HG02870 (cell line): Measurements from ENCODE around the gene NTRK3.
"Not testable (repeated sequence)": the region's sequence is repeated elsewhere in the genome, so short reads cannot be mapped to it uniquely, and the experiment has no call there.

ENCODE experiments used
- ATAC-seq: cut with Tn5 transposase; IDR thresholded peaks from one replicate; pipeline ENCODE4 v1.9.1; 2021; ENCODE audit warnings: mild to moderate bottlenecking, moderate library complexity; ENCODE audit not compliant: unreplicated experiment

NTRK3 gene

DNA sequence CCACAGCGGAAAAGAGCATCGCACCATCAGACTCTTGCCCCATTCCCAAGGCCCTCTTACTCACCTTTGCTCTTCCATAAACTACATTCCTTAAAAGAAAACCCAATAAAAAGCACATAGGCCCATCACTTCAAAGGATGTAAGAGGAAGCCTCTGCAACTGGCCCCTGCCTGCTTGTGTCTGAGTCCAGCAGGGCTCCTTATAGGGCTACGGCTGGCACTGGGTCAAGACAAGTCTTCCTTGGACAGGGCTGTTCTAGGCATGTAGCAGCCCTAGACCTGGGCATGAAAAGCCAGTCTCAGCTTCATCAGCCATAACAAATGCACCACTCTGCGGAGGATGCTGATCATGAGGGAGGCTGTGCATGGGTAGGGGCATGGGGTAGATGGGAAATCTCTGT, 218.3 kb downstream of the NTRK3 start:
- ATAC-seq = no peak

DNA sequence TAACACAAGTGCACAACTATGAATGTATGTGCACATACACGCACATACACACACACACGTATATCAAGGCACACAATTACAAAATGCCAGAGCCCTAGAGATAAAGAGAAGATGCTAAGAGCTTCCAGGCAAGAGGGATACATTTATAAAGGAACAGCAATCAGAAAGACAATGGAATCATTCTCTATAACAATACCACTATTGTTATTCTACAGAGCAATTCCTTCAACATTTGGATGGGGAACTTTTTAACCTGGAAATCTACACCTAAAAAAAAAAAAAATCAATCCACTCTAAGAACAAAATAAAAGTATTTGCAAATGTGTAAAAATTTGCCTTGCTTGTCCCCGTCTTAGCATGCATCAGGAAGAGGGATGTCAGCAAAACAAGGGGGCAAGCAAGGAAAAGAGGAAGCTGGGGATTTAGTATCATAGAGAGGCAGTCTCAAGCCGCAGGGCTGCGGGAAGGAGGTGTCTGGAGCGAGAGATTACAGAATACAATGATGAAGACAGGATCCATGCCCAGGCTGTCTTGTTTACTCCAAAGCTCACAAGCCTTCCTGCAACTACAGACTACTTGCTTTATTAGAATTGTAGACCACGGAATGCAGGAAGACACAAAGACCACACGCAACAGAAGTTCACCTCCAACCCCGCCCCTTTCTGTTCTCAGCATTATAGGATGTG, 220.2 kb downstream of the NTRK3 start:
- ATAC-seq = no peak

GRCh38 chr15:88035381-88035780, 221.2 kb downstream of the NTRK3 start:
- ATAC-seq = no peak

GRCh38 chr15:88033421-88033820, 223.1 kb downstream of the NTRK3 start:
- not testable (repeated sequence) for ATAC-seq

DNA sequence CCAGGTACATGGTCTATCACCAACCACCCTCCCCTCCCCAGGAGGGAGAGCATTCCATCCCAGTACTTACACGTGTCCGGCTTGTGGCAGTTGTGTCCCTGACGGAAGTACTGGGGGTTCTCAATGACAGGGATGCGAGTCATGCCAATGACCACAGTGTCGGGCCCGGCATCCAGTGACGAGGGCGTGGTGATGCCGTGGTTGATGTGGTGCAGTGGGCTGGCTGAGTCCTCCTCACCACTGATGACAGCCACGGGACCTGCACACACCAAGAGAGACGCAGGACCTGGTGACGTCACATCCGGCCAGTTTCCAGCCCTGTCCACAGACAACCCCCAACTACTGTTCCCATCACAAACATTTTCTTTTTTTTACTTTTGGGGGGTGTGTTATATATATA, 223.8 kb downstream of the NTRK3 start:
- no peak for ATAC-seq

DNA sequence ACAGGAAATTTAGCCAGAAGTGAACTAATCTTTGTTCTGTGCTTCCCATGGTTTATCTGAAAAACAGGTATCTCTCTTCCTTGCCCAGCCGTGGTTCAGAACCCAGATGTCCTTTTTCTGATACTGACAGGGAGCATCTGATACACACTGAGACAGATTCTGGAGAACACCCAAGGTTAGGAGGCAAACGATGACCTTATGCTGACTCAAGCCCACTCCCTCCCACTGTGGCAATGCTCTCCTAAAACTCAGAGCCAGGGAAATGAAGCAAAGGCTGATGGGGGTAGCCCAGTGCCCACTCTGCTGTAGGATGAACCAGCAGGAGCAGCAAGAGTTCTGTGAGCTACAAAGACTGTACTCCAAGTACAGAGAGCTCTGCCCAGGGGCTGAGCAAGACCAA, 225.1 kb downstream of the NTRK3 start:
- no peak for ATAC-seq

GRCh38 chr15:88029696-88030095, 226.8 kb downstream of the NTRK3 start:
- no peak for ATAC-seq

DNA sequence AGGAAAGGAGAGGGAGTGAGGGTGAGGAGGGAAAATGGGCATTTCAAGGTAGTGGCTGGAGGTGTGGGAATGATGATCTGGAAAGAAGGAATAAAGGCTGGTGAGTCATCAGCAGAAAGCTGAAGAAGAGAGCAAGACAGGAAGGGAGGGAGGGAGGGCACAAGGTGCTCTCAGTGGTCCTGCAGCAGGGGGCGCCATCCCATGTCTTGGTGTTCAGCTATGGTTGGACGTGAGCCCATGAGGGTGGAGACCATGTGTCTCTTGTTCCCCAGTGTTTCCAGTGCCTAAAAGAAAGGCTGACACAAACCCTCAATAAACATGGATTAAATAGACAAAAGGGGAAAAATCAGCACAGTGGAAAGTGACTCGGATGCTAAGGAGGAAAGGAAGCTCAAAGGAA, 228.5 kb downstream of the NTRK3 start:
- no peak for ATAC-seq

DNA sequence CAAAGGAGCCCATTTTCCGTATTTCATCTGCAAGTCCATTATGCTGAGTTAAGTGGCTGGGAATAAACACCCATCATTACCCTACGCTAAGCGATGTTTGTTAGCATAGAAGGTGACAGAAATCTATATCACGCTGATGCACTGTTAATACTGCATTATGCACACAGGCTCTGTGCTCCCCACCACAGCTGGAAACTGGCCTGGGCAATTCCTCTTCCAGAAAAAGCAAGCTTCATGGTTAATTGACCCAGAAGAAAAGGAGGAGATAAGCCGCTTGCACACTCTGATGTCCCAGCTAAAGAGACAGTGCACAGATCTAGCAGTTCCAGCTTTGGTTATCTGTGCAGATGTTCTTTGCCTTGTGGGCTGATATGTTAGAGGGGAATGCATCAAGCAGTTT, 232.6 kb downstream of the NTRK3 start:
- no peak for ATAC-seq

DNA sequence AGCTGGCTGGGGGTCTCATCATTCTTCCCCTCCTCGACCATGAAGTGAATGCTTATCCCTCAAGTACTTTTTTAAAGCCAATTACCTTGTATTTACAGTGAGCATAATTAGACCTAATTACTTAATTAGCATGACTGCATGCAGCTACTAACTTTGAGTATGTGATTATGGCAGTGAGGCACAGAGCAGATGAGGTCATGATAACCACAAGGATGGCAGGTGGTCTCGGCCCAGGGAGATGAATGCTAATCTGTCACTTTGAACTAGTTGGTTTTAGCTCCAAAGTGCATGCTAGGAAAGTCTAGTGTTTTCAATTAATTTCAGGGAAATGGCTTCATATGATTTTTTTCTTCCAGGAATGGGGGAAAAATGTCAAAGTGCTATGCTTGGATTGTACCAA, 233.8 kb downstream of the NTRK3 start:
- no peak for ATAC-seq

DNA sequence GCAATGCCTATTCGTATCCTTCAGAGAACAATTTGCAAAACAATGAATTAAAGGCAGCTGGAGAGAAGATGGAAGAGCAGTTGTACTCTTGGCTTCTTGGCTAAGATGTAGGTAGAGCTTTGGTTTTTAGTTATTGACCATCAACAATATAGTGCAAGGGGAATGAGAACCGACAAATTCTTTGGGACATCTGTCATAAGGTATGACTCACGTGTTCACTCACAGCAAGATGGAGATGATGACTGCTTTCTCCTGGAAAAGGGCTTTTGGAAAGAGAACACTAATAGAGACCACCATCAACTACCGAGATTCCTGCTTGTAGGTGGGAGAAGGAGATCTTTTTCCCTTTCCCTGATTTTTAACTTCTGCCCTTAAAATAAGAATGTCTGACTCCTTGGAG, 234.9 kb downstream of the NTRK3 start:
- no peak for ATAC-seq

DNA sequence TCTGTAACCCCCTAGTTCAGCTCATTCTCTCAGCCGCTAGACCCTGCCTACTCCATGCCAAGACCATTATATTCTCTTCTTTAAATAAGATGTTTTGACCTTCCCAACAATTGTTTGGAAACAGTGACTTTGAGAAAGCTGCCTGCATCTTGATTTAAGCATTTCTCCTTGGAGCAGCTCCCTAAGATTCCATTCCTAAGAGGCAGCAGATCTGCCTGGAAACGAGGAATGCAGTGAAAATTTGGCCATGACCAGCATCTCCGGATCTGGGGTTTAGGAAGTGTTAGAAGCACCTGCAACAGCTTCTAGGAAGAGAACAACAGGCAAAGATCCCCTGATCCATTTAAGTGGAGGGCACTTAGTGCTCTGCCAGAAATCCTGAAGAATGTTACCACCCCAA, 235.7 kb downstream of the NTRK3 start:
- no peak for ATAC-seq

DNA sequence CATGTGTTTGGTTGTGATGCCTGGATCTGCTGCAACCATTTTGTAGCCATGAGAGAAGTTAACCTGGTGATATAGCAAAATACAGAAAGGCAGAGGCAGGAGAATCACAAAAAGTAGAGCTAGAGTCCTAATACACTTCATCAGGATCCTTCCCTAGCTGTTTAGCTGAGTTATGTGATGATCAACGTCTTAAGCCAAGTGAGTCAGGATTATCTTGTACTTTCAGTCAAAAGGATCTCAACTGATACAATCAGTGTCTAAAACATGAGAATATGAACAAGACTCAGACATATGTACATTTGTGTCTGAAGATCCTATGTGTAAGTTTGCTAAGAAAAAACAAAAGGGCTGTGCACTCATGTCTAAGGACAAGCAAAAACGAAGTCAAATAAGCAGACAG, 236.9 kb downstream of the NTRK3 start:
- no peak for ATAC-seq

DNA sequence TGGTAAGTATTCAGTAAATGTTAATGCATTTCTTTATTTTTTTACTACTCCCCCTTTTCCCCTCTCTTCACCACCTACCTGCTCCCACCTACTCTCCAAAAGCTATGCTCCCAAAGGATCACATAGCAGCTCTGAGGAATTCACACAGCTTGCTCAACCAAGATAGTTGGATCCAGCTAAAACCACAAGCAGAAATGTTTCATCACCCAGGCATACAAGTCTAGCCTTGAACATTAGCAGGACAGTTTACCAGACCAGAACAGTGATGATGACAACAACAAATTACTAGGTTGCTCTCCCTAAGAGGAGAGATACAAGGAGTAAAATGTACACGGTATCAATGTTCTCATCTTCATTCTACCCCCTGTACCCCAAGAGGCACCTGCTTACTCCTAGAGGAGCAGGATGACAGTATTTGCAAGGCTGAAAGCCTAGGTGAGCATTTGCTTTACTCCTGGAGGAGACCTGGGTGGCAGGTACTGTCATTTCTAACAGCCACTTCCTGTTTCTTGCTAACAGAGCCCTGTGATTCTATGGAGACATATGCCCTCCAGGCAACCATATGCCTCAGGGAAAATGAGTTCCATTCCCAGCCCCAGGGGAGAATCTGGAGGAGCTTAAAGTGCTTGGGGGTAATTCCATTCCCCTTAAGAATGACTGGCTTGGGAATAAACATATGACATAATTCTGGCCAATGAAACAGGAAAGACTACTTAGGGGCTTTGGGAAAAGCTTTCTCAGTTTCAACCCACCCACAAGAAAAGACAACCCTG, 237.5 kb downstream of the NTRK3 start:
- no peak for ATAC-seq

GRCh38 chr15:88017753-88018152, 238.8 kb downstream of the NTRK3 start:
- ATAC-seq = no peak

GRCh38 chr15:88016406-88016805, 240.1 kb downstream of the NTRK3 start:
- no peak for ATAC-seq

- no peak for ATAC-seq
These were observed 241.2 kb downstream of the NTRK3 start for GRCh38 chr15:88015228-88015860.

DNA sequence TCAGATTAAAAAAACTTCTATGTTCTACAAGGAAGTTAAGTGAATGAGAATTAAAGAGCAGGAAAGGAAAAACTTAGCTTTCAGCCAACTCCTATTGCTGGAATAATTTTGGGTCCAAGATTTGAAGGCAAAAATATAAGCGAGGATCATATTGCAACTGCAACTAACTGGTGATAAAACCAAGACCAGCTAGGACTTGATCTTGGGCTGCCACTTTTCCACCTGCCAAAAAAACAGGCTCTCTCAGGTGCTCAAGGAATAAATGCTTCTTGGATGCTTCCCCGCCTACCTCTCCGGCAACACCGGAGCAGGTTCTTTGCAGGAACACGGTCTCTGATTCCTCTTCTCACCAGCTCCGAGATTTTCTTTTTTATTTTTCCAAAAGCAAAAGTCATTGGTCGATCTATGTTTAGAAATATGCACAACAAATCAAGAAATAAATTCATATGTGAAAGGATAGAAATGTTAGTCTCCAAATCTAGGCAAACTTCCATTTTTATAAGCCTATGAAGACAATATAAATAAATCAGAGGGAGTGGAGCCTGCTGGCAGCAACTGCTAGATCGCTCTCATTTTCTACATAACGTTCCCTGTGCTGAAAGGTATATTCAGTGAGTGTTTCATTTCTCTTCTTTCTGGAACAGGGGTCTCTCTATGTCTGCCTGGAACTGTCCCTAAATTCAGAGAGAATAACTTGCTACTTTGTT, 241.9 kb downstream of the NTRK3 start:
- no peak for ATAC-seq

- ATAC-seq = no peak
These were observed 243.4 kb downstream of the NTRK3 start for GRCh38 chr15:88013111-88013510.

- ATAC-seq = no peak
These were observed 243.9 kb downstream of the NTRK3 start for GRCh38 chr15:88012688-88013087.

DNA sequence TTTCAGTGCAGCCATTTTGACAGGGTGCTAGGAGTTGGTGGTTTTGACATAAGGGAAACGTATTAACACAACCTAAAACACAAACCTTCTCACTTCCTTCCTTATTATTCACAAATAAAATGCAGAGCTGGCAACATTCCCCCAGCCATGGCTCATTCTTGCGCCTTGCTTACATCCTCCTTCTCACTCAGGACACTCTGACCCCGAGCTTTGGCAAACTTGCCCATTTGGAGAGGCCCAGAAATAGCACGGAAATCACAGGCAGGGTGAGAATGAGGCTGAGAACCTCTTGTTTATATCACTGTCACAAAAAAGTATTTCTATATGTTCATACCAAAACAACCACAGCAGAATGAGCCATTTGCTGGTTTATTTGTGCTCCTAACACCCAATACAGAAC, 244.3 kb downstream of the NTRK3 start:
- no peak for ATAC-seq

DNA sequence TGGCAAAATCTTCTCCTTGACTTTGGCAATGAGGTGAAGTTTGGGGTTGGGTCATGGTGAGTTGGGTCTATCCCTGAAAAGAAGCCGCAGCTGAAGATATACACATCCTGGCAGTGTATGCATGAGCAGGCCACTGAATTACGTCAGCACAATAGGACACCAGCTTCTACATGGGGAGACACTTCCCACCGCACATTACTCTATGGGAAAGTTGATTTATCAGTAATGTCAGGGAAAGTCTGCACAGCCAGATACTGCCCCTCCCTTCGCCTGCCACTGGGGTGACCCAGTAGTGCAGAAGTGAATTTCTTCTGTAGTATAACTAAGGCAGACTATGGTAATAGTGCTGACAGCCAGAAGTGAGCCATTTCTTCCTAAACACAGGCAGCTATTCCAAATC, 245.0 kb downstream of the NTRK3 start:
- ATAC-seq = no peak
